ENCODE measurements around the gene PDE8B. TPM values are rescaled to one million over a fixed set of nuclear protein-coding genes. Genes with fewer than 3 reads are reported as not detected.
A peak's percentile ranks its signal among the peaks of the same experiment; 100 is the strongest.

The PDE8B gene
- total RNA-seq, 1 experiment from 2014 or later, result 1.8 TPM

DNA sequence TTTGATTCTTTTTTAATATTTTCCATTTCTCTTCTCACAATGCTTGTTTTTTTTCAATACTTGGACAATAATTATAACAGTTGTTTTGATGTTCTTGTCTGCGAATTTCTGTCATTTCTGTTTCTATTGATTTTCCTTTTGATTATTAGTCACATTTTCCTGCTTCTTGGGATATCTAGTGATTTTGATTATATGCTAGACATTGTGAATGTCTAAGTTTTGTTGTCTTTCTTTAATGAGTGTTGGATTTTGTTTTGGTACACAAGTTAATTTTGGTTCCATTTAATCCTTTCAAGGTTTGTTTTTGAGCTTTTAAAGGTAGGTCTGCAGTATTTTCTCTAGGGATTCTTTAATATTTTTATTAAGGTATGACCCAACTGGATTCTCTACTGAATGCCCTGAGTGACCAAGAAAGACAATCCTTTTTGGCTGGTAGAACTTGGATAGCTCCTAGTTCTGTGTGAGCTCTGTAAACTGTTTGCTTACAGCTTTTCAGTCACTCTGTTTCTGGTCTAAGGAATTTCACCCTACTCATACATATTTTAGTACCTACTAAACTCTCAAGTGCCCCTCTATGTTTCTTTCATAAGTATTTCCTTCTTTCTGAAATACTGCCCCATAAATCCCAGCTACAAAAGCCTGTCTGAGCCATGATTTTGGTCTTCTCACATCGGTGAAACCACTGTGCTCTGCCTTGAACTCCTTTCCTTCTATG, 12.5 kb upstream of the PDE8B start:
- Histone ChIP-seq H3K9me3 (ENCODE audit: insufficient read depth, low read depth) (peaks cover 4% of the 10 kb centered on the region; the same call in 1 of the 2 replicates), H3K27ac (no peak overlapping the region), H3K4me3 (no peak overlapping the region), H3K9me2 (ENCODE audit: insufficient read depth) (no peaks in the 10 kb centered on the region), H2AFZ (0 out of 2 replicates have a peak overlapping the region, but pooled peaks have one; percentile 11), H3K36me3 (ENCODE audit: low read depth) (no peaks in the 10 kb centered on the region), H3F3A (ENCODE audit: insufficient read depth, low read depth) (no peaks in the 10 kb centered on the region), H3K27me3 (ENCODE audit: insufficient read depth, low read depth) (no peaks in the 10 kb centered on the region), H3K79me2 (ENCODE audit: low read depth) (no peaks in the 10 kb centered on the region), H3K4me2 (no peak overlapping the region), H4K20me1 (ENCODE audit: insufficient read depth) (no peaks in the 10 kb centered on the region), H3K4me1 (replicated peaks; ENCODE audit: insufficient read depth) (no peaks in the 10 kb centered on the region)
- CTCF ChIA-PET, result no interaction called here
- DNase-seq, result no peak
- POLR2A ChIA-PET (ENCODE audit: unreplicated experiment), result interaction anchor here (0.5 kb wide), 1 partner anchor 16 kb away, joined by 3 read pairs; no protein-coding TSS in a partner anchor
- no peak for TF ChIP-seq CTCF (conservative IDR thresholded peaks at IDR 0.05)
- TF ChIP-seq EZH2 (IDR thresholded peaks at IDR 0.05; ENCODE audit: low read depth), result no peak
- intact Hi-C loops (cut with micrococcal nuclease; ENCODE audit: unreplicated experiment), result no loop called here
- BruUV-seq (replicated peaks), result no TSS peak

DNA sequence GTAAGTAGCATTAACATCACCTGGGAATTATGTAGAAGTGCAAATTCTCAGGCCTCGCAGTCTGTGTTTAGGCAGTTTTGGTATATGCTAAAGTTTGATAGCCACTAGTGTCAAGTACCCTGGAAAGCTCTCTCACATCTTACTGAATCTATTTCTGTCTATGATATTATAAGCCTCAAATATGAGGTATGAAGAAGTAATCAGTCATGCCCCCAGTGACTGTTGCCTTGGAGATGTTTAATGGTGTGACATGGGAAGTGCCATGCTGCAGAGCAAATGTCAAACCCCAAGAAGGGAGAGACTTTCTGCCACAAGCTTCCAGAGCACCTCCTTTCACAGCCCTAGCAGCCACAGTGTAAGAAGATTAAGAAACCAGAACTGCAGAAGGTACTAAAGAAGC, 9.8 kb upstream of the PDE8B start:
- H3K4me3 ChIP-seq, result no peak overlapping the region
- H3K79me2 ChIP-seq (ENCODE audit: low read depth), result no peaks in the 10 kb centered on the region
- ChIA-PET CTCF (no interaction called here), POLR2A (ENCODE audit: unreplicated experiment) (interaction anchor here (0.6 kb wide), 1 partner anchor 292 kb away, joined by 3 read pairs; no protein-coding TSS in a partner anchor)
- peaks cover 4% of the 10 kb centered on the region; the same call in 1 of the 2 replicates for H3K9me3 ChIP-seq (ENCODE audit: insufficient read depth, low read depth)
- BruUV-seq (replicated peaks), result no TSS peak
- no peak for DNase-seq
- H3K4me2 ChIP-seq, result no peak overlapping the region
- no peaks in the 10 kb centered on the region for H3K4me1 ChIP-seq (replicated peaks; ENCODE audit: insufficient read depth)
- no peak overlapping the region for H3K27ac ChIP-seq
- TF ChIP-seq EZH2 (IDR thresholded peaks at IDR 0.05; ENCODE audit: low read depth) (no peak), CTCF (conservative IDR thresholded peaks at IDR 0.05) (no peak)
- H3K9me2 ChIP-seq (ENCODE audit: insufficient read depth), result no peaks in the 10 kb centered on the region
- no peaks in the 10 kb centered on the region for H4K20me1 ChIP-seq (ENCODE audit: insufficient read depth)
- no peaks in the 10 kb centered on the region for H3F3A ChIP-seq (ENCODE audit: insufficient read depth, low read depth)
- intact Hi-C loops (cut with micrococcal nuclease; ENCODE audit: unreplicated experiment), result no loop called here
- no peaks in the 10 kb centered on the region for H3K27me3 ChIP-seq (ENCODE audit: insufficient read depth, low read depth)
- H3K36me3 ChIP-seq (ENCODE audit: low read depth), result no peaks in the 10 kb centered on the region
- no peak overlapping the region for H2AFZ ChIP-seq

DNA sequence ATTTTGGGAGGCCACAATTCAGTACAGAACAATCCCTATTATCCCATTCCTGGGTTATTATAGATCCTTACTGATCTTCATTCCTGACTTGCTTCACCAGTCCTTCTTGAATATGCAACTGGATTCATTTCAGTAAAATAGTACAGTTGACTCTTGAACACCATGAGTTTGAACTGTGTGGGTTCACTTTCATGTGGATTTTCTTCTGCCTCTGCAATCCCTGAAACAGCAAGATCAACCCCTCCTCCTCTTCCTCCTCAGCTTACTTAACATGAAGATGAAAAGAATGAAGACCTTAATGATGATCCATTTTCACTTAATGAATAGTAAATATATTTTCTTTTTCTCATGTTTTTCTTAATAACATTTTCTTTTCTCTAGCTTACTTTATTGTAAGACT, 8.3 kb upstream of the PDE8B start:
- H3K9me3 ChIP-seq (ENCODE audit: insufficient read depth, low read depth), result peaks cover 4% of the 10 kb centered on the region; the same call in 1 of the 2 replicates
- no peaks in the 10 kb centered on the region for H3K4me1 ChIP-seq (replicated peaks; ENCODE audit: insufficient read depth)
- ChIA-PET CTCF (no interaction called here), POLR2A (ENCODE audit: unreplicated experiment) (no interaction called here)
- no peaks in the 10 kb centered on the region for H4K20me1 ChIP-seq (ENCODE audit: insufficient read depth)
- H3K4me3 ChIP-seq, result no peak overlapping the region
- DNase-seq, result no peak
- intact Hi-C loops (cut with micrococcal nuclease; ENCODE audit: unreplicated experiment), result no loop called here
- H3K4me2 ChIP-seq, result no peak overlapping the region
- no peak overlapping the region for H3K27ac ChIP-seq
- no TSS peak for BruUV-seq (replicated peaks)
- H3F3A ChIP-seq (ENCODE audit: insufficient read depth, low read depth), result no peaks in the 10 kb centered on the region
- no peaks in the 10 kb centered on the region for H3K79me2 ChIP-seq (ENCODE audit: low read depth)
- H3K9me2 ChIP-seq (ENCODE audit: insufficient read depth), result no peaks in the 10 kb centered on the region
- TF ChIP-seq EZH2 (IDR thresholded peaks at IDR 0.05; ENCODE audit: low read depth) (no peak), CTCF (conservative IDR thresholded peaks at IDR 0.05) (no peak)
- H3K36me3 ChIP-seq (ENCODE audit: low read depth), result no peaks in the 10 kb centered on the region
- no peak overlapping the region for H2AFZ ChIP-seq
- H3K27me3 ChIP-seq (ENCODE audit: insufficient read depth, low read depth), result no peaks in the 10 kb centered on the region
